Thyroid gland (tissue), 4 donors: ENCODE measurements around the gene LIN28B. TPM values are rescaled to one million over a fixed set of nuclear protein-coding genes. Genes with fewer than 3 reads are reported as not detected.

Experiments
- DNase-seq, 2 donors: peaks; one replicate each; pipeline ENCODE4 v3.0.0-alpha.2; 2019
- H3K27ac ChIP-seq, 3 donors: fragments of 200-600 bp; sonication (generic); 1 replicate in 2 of 3; 2 replicates in 1 of 3; pipeline ENCODE4 v1.5.1; 2016 to 2019; ENCODE audit warnings: mild to moderate bottlenecking in 1 of 3, moderate library complexity in 1 of 3
- H3K27me3 ChIP-seq: fragments of 200-600 bp; sonication (generic); one replicate; pipeline ENCODE4 v1.5.1; 2019
- H3K36me3 ChIP-seq, 2 donors: fragments of 200-600 bp; sonication (generic); one replicate each; pipeline ENCODE4 v1.5.1; 2016 to 2019
- H3K4me1 ChIP-seq, 2 donors: fragments of 200-600 bp; sonication (generic); one replicate each; pipeline ENCODE4 v1.5.1; 2017 to 2019
- H3K4me3 ChIP-seq, 3 donors: fragments of 200-600 bp; sonication (generic); replicated peaks in 1 of 3; 1 replicate in 2 of 3; 2 replicates in 1 of 3; pipeline ENCODE4 v1.5.1; 2016; ENCODE audit warnings: mild to moderate bottlenecking in 1 of 3
- H3K9me3 ChIP-seq: fragments of 200-600 bp; sonication (generic); one replicate; pipeline ENCODE4 v1.5.1; 2017
- POLR2A ChIP-seq, 2 donors: fragments of 450-650 bp; IDR thresholded peaks; one replicate each; pipeline ENCODE4 v1.6.1; 2017; ENCODE audit warnings: antibody characterized with exemption in 2 of 2, mild to moderate bottlenecking in 2 of 2, moderate library complexity in 1 of 2
- WGBS, 2 donors: methylation state at CpG; one replicate each; pipeline ENCODE4 v1.1.5; 2017; 5-methylcytosine and 5-hydroxymethylcytosine counted together
- intact Hi-C: fragments of 100-400 bp; cut with DNase I; formaldehyde crosslinking; loops from one replicate; pipeline ENCODE4 v1.15.1; 2023
- total RNA-seq, 4 donors: library from RNA; depleted of rRNA; stranded (reverse); fragments of >200 nt; gene quantifications; one replicate each; pipeline ENCODE4 v1.2.3, GENCODE V29; 2016
- TF ChIP-seq, protein P1 (sequence below), 6 experiments: fragments of 200-600 bp in 3 of 6; fragments of 450-650 bp in 3 of 6; sonication (generic) in 3 of 6; IDR thresholded peaks; one replicate each; pipeline ENCODE4 v1.5.1; 2016 to 2019; ENCODE audit warnings: antibody characterized with exemption in 6 of 6, mild to moderate bottlenecking in 2 of 6, inconsistent platforms in 1 of 6, moderate library complexity in 1 of 6

The LIN28B gene, protein sequence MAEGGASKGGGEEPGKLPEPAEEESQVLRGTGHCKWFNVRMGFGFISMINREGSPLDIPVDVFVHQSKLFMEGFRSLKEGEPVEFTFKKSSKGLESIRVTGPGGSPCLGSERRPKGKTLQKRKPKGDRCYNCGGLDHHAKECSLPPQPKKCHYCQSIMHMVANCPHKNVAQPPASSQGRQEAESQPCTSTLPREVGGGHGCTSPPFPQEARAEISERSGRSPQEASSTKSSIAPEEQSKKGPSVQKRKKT
- total RNA-seq: under 1 TPM in 1 of 4 donors, not detected in 3; 0.24 TPM

DNA sequence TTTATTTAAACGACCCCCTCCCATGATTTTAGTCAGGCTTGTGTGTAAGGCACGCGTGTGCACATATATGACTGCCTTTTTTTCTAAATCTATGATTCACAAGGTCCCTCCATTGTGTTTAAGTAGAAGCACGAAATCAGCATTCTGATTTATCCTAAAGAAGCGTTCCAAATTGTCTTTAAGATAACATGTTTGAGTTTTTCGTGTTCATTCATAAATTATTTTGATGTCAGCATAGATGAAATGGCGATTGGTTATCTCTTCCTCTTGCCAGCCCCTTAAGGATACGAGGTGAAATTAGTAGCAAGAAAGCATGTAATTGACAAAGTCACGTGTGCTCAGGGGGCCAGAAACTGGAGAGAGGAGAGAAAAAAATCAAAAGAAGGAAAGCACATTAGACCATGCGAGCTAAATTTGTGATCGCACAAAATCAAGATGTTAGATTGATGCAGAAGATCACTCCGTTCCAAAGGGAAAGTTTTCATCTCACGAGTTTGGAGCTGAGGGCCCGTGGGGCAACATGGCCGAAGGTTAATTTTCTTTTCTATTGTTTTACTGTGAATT, at the start of gene LIN28B:
TSS of gene LIN28B (plus strand) at position 377 of the 564 bp plus-strand sequence. CDS start at position 521, 144 bp downstream.
- Histone ChIP-seq H3K9me3 (no peaks in the 10 kb centered on the region), H3K27me3 (peaks cover 41% of the 10 kb centered on the region), H3K4me1 (peaks cover 7 to 8% of the 10 kb centered on the region in 2 donors), H3K27ac (no peak within 1 kb of the TSS), H3K4me3 (no peak within 1 kb of the TSS), H3K36me3 (no peaks in the 10 kb centered on the region)
- no peak for DNase-seq
- TF ChIP-seq, protein P1, sequence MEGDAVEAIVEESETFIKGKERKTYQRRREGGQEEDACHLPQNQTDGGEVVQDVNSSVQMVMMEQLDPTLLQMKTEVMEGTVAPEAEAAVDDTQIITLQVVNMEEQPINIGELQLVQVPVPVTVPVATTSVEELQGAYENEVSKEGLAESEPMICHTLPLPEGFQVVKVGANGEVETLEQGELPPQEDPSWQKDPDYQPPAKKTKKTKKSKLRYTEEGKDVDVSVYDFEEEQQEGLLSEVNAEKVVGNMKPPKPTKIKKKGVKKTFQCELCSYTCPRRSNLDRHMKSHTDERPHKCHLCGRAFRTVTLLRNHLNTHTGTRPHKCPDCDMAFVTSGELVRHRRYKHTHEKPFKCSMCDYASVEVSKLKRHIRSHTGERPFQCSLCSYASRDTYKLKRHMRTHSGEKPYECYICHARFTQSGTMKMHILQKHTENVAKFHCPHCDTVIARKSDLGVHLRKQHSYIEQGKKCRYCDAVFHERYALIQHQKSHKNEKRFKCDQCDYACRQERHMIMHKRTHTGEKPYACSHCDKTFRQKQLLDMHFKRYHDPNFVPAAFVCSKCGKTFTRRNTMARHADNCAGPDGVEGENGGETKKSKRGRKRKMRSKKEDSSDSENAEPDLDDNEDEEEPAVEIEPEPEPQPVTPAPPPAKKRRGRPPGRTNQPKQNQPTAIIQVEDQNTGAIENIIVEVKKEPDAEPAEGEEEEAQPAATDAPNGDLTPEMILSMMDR (IDR thresholded peaks at IDR 0.05): no peak
- no peak for TF ChIP-seq POLR2A (IDR thresholded peaks at IDR 0.05)
- WGBS, 2 donors: 9 to 11% methylated on average over 15 of the region's 15 CpGs
- intact Hi-C loops: no loop called here

DNA sequence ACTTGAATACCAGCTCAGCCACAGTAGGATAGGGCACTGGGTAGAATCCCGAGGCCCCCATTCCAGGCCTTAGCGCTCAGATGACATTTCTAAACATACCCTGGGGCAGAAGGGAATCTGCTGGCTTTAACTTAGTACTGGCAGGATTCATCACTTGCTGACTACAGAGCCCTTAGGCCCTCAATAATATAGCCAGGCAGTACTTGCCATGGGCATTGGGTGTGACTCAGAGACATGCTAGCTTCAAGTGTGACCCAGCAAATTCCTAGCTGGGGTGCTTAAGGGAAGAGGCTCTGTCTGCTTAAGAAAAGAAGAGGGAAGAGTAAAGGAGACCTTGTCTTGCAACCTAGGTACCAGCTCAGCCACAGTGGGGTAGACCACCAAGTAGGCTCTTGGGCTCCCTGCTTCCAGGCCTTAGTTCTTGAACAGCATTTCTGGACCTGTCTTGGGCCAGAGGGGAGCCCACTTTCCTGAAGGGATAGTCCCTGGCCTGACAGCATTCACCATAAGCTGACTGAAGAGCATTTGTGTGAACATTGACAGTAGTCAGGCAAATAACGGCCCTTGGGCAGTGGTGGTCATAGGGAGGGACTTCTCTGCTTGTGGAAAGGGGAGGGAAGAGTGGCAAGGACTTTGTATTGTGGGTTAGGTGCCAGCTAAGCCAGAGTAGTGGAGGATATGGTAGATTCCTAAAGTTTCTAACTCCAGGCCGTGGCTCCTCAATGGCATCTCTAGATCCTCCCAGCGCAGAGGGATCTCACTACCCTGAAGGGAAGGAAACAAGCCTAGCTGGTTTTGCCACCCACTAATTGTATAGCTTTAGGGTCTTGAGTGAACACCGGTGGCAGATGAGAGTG, 48.6 kb upstream of the LIN28B start:
- H3K27me3 ChIP-seq: no peaks in the 10 kb centered on the region
- no peak overlapping the region for H3K27ac ChIP-seq
- H3K9me3 ChIP-seq: no peaks in the 10 kb centered on the region
- WGBS, 2 donors: 79 to 84% methylated on average over 6 of the region's 6 CpGs
- no peaks in the 10 kb centered on the region for H3K4me1 ChIP-seq
- intact Hi-C loops: no loop called here
- H3K4me3 ChIP-seq: no peak overlapping the region
- no peaks in the 10 kb centered on the region for H3K36me3 ChIP-seq
- DNase-seq: no peak
- TF ChIP-seq, protein P1 (IDR thresholded peaks at IDR 0.05): no peak
- no peak for TF ChIP-seq POLR2A (IDR thresholded peaks at IDR 0.05)

DNA sequence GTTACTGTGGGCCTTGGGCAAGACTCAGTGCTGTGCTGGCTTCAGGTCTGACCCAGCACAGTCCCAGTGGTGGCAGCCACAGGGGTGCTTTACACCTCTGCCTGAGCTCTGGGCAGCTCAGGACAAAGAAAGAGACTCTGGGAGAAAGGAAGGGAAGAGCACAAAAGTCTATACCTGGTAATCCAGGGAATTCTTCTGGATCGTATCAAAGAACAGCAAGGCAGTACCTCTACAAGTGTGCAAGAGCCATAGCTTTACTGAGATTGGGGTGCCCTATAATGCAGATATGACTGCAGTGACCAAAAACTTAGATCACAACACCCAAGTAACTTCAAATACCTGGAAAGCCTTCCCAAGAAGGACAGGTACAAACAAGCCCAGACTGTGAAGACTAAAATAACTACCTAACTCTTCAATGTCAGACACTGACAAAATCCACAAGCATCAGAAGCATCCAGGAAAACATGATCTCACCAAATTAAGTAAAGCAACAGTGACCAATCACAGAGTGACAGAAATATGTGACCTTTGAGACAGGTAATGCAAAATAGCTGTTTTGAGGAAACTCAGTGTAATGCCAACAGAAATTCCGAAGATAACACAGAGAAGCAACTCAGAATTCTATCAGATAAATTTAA, 47.9 kb upstream of the LIN28B start:
- H3K36me3 ChIP-seq: no peaks in the 10 kb centered on the region
- no peak overlapping the region for H3K4me3 ChIP-seq
- no peaks in the 10 kb centered on the region for H3K9me3 ChIP-seq
- intact Hi-C loops: no loop called here
- TF ChIP-seq POLR2A (IDR thresholded peaks at IDR 0.05): no peak
- TF ChIP-seq, protein P1 (IDR thresholded peaks at IDR 0.05): no peak
- 83 to 88% methylated on average over 2 of the region's 2 CpGs for WGBS, 2 donors
- H3K27ac ChIP-seq: no peak overlapping the region
- no peaks in the 10 kb centered on the region for H3K27me3 ChIP-seq
- no peak for DNase-seq
- H3K4me1 ChIP-seq: no peaks in the 10 kb centered on the region

DNA sequence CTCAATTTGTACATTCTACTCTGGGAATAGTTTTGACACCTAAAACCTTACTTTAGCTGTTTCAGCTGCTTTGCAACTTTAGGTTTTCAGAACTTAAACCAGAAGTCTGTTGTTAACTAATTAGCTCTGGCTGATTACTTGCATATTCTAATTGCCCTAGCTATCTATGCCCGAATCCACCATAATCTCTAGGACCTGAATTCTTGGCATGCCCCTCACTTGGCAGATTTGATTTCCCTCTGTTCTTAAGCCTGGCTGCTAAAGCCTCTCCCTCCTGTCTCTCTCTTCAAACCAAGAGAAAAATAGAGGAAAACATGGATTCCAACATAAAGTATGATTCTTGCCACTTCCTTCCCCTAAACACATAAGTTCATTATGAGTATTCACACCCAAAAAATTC, 35.0 kb upstream of the LIN28B start:
- H3K9me3 ChIP-seq: no peaks in the 10 kb centered on the region
- 65 to 68% methylated on average over 1 of the region's 1 CpG for WGBS, 2 donors
- no peak for TF ChIP-seq POLR2A (IDR thresholded peaks at IDR 0.05)
- no peaks in the 10 kb centered on the region for H3K4me1 ChIP-seq
- no peak overlapping the region for H3K27ac ChIP-seq
- H3K27me3 ChIP-seq: no peaks in the 10 kb centered on the region
- no peak for DNase-seq
- H3K36me3 ChIP-seq: no peaks in the 10 kb centered on the region
- no peak overlapping the region for H3K4me3 ChIP-seq
- intact Hi-C loops: no loop called here

DNA sequence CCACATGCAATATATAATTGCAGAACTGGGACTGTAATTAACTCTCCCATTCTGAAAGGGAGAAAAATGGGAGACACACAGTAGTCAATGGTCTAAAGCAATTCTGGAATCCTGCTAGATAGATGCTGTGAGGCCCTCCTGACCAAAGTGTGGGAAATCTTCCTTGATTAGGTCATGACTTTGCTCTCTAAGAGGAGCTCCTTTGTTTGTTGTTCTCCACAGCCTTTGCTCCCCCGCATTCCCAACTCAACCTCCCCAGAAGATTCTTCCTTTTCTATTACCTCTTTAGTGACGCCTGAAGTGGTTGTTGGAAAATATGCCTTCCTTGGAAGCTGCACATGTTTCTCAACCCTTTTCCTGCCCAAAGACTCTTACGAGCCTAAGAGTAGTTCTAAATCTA, 28.8 kb upstream of the LIN28B start:
- TF ChIP-seq, protein P1 (IDR thresholded peaks at IDR 0.05): no peak
- TF ChIP-seq POLR2A (IDR thresholded peaks at IDR 0.05): no peak

More for the DNA sequence above, 28.8 kb upstream of the LIN28B start:
- intact Hi-C loops: no loop called here
- no peaks in the 10 kb centered on the region for H3K36me3 ChIP-seq
- H3K4me1 ChIP-seq: no peaks in the 10 kb centered on the region
- H3K9me3 ChIP-seq: no peaks in the 10 kb centered on the region
- H3K27ac ChIP-seq: no peak overlapping the region
- H3K4me3 ChIP-seq: no peak overlapping the region
- WGBS, 2 donors: 68 to 73% methylated on average over 3 of the region's 3 CpGs
- no peak for DNase-seq
- no peaks in the 10 kb centered on the region for H3K27me3 ChIP-seq
